Putamen (tissue), 1 donor: ENCODE data around the gene INPP5F.
"Not testable (repeated sequence)": the region's sequence is repeated elsewhere in the genome, so short reads cannot be mapped to it uniquely, and the experiment has no call there.

Source experiments
- DNase-seq: peaks from one replicate; pipeline ENCODE4 v3.0.0-alpha.2; 2016; ENCODE audit warnings: low spot score

INPP5F gene

DNA sequence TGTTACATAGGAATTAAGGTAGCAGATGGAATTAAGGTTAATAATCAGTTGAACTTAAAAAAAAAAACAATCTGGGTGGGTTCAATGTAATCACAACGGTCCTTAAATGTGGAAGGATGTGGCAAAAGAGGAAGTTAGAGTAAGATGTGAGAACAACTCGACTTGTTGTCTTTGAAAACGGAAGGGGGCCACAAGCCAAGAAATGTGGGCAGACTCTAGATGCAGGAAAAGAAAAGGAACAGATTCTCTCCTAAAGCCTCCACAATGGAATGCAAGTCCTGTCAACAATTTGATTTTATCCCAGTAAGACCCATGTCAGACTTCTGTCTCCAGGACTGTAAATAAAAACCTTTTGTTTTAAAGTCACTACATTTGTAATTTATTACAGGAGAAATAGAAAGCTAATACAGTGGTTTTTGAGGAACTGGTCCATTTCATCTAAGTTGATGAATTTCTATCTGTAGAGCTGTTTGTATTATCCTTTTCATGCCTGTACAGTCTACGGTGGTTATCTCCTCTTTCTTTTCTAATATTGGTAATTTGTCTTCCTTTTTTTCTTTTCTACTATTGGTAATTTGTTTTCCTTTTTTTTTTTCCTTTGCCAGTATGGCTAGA lies 138.2 kb downstream of the INPP5F start:
- no peak for DNase-seq

DNA sequence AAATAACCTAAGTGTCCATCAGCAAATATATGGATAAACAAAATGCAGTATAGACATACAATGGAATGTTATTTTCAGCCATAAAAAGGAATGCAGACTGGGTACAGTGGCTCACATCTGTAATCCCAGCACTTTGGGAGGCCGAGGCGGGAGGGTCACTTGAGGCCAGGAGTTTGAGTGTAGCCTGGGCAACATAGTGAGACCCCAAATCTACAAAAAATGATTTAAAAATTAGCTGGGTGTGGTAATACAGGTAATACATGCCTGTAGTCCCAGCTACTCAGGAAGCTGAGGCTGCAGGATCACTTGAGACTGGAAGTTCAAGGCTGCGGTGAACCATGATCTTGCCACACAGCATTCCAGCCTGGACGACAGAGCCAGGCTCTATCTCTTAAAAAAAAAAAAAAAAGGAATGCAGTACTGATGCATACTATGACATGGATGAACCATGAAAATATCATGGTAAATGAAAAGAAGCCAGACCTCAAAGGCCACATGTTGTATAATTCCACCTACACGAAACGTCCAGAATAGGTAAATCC lies 139.9 kb downstream of the INPP5F start:
- no peak for DNase-seq

DNA sequence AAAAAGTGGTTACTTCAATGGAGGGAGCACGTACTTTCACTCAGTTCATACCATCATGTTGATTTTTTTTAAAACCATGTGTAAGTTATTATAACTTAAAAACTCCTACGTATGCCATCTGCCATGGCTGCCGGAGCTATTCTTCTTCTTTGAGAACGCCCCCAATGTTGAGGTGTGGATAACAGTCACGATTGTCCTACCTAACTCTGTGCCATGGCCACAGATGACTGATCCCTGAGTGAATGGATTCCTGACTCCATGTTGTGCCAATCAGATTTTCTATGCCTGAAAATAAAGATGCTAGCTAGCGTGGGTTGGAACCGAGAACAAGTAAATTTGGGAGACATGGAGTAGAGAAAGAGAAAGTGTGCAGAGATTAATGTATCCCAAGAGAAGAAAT lies 141.5 kb downstream of the INPP5F start:
- no peak for DNase-seq

DNA sequence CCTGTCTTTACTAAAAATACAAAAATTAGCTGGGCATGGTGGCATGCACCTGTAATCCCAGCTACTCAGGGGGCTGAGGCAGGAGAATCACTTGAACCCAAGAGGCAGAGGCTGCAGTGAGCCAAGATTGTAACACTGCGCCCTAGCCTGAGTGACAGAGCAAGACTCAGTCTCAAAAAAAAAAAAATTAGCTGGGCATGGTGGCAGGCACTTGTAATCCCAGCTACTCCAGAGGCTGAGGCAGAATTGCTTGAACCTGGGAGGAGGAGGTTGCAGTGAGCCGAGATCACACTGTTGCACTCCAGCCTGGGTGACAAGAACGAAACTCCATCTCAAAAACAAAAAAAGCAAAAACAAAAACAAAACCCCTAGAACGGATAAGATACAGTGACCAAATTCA lies 143.5 kb downstream of the INPP5F start:
- DNase-seq = not testable (repeated sequence)

DNA sequence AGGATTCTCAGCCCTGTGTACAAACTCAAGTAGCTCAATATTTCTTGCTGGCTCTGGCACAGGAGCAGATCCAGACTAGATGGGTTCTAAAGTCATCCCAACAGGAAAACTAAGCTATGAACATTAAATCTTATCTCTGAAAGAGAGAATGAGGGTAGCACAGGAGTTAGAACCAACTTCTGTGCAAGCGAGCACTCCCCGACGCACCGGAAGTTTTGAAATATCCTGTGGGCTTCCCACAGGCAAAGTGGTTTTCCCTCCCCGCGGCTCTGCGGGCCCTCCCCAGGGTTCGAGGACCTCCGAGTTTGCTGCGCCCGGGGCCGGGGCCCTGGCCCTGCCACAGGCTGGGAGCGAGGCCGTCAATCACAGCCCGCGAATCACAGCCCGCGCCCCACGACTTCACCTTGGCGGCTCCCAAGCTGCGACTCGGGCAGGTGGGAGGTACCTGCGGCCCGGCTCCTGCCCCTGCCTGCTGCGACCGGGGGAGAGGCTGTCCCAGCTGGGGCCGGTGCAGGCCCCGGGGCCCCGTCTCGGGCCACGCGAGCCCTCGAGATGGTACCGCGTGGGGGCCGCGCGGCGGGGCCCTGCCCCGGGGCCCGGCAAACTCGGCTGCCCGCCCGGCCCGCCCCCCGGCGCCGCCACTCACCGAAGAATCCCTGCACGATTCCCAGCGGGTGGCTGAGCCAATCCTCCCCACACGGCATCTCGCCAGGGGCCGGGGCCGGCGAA lies 146.2 kb downstream of the INPP5F start:
- no peak for DNase-seq

DNA sequence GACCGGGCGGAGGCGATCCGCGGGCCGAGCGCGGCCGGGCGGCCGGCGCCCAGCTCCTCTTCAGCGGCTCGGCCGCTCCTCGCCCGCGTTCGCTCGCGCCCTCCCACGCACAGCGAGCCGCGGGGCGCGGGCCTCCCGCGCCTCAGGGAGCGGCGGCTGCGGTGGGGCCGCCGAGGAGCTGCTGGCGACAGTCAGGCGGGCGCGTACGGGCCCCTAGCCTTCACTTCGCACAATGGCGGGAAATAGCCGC lies 146.7 kb downstream of the INPP5F start, which contains the start of gene MCMBP:
Gene MCMBP, minus strand, starts transcription at position 234 of the 250 bp plus-strand sequence. CDS start 259 bp downstream, outside the sequence.
- no peak for DNase-seq

DNA sequence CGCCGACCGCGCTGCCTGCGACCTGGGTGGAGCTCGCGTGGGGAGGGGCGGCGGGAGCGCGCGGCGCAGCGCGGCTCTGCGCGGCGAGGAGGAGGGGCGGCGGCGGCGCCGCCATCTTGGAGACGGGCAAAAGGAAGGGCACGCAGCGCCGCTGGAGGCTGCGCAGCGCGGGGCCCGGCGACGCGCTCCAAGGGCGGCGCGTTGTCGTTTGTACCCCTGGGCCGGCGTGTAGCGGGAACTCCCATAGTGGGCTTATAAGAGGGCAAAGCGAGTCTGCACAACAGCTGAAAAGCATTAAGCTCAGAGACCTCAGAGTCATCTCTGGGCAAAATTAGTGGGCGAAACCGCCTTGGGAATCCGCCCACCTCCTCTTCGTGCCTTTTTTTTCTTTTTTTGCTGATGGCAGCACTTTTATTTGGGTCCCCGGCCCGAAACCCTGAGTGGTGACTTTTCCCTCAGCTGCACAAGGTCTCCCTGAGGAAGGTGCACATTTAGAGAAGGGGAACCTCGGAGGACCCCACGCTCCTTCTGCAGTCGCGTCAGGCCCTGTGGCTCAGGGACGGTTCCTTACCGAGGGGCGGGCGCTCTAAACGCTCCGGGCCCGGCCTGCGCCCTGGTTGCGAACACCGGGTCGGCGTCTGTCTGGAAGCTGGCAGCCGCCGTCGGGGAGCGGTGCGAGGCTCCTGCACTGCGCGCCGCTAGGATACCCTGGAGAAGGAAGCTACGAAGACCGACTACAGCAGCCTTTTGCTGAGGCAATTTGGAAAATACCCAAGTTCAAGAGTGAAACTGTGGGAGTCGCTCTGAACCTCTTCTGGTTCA lies 147.2 kb downstream of the INPP5F start:
- DNase-seq = peak; percentile 90

DNA sequence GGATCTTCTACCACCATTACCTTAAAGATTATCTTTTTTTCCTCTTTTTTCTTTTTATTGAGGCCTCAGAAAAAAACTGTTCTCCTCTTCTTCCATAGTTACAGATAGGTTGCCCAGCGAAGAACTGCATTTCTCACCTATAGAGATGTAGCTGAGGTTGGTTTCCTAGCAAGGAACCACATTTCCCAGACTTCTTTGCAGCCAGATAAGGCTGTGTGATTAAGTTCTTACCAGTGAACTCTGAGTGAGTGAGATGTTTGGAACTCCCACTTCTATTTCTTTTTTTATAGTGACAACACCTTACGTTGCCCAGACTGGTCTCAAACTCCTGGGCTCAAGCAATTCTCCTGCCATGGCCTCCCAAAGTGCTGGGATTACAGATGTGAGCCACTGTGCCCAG lies 152.7 kb downstream of the INPP5F start:
- no peak for DNase-seq
